GM12864 (cell line): ENCODE results near the gene PXN.

ENCODE experiments used
- DNase-seq: peaks from one replicate; pipeline ENCODE4 v3.0.0-alpha.2; 2011; ENCODE audit warnings: low read depth
- H3K4me3 ChIP-seq: 2 replicates; pipeline ENCODE4 v1.5.1; 2011; ENCODE audit warnings: mild to moderate bottlenecking, low read depth, low read length, control low read depth
- CTCF ChIP-seq: IDR thresholded peaks from 2 replicates; pipeline ENCODE4 v1.5.1; 2011; ENCODE audit warnings: low read depth, mild to moderate bottlenecking, moderate library complexity, low read length, control low read depth, inconsistent platforms; ENCODE audit errors: missing control alignments

Gene PXN

GRCh38 chr12:120221576-120221900 lies 44.0 kb downstream of the PXN start:
- H3K4me3 ChIP-seq: no peak overlapping the region
- no peak for TF ChIP-seq CTCF
- DNase-seq: no peak

- no peak overlapping the region for H3K4me3 ChIP-seq
- no peak for DNase-seq
- no peak for TF ChIP-seq CTCF
These were observed 44.5 kb downstream of the PXN start for GRCh38 chr12:120220838-120221575.

- no peak for DNase-seq
- no peak overlapping the region for H3K4me3 ChIP-seq
- TF ChIP-seq CTCF: no peak
These were observed 46.6 kb downstream of the PXN start for GRCh38 chr12:120218680-120219606.

GRCh38 chr12:120216742-120217605 lies 48.6 kb downstream of the PXN start:
- TF ChIP-seq CTCF: no peak
- DNase-seq: no peak
- no peak overlapping the region for H3K4me3 ChIP-seq

GRCh38 chr12:120215766-120216735 lies 49.5 kb downstream of the PXN start:
- no peak for TF ChIP-seq CTCF
- no peak overlapping the region for H3K4me3 ChIP-seq
- no peak for DNase-seq

- no peak for DNase-seq
These were observed 50.2 kb downstream of the PXN start for GRCh38 chr12:120215357-120215735.

More at GRCh38 chr12:120215357-120215735, 50.2 kb downstream of the PXN start:
- TF ChIP-seq CTCF: no peak
- H3K4me3 ChIP-seq: no peak overlapping the region
